Activated CD8-positive, alpha-beta memory T cell treated with anti-CD3 and anti-CD28 coated beads, Interleukin-2, amount 50 U/mL, for 24 hours (primary cell): ENCODE results near the gene USB1.
"Not testable (repeated sequence)": the region's sequence is repeated elsewhere in the genome, so short reads cannot be mapped to it uniquely, and the experiment has no call there.

Experiments used
- DNase-seq: peaks from one replicate; pipeline ENCODE4 v3.0.0-alpha.2; 2020; ENCODE audit errors: extremely low read depth

USB1 gene

DNA sequence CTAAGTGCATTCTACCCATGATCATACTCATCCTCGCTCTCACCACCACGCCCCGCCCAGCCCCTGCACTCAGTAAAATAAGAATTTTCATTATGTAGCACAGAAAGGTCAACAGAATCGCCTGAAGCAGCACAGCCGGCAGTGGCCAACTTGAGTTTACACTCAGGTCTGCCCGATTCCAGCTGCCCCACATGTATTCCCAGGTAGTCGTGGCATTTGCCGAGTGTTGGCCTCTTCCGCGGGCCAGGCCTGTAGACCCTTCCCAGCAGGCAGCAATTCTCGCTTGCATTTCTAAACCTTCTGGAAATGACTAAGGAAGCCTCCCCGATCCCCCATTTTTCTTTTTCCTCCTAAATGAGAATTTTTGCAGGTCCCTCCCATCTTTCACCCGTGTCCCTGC, 30.9 kb upstream of the USB1 start:
- DNase-seq, result no peak

DNA sequence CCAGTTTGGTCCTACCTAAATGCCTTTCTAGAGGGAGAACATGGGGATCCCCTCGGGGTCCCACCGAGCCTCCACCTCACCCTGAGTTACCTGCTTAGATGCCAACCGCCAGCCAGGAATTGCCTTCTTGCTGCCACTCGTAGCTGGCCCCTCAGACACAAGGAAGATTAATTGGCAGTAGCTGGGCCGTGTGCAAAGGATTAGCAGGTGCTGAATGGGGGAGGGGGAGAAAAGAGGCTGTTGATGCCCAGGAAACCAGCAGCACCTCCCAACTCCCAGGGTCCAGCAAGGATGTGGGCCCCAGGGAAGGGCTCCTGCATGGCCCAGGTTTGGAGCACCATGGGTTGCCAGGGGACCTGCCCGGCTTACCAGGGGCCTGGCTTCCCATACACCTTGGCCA, 30.2 kb upstream of the USB1 start, which contains the start of gene CNGB1:
Gene CNGB1, minus strand, starts transcription at position 159 of the 400 bp plus-strand sequence. CDS start 3,842 bp downstream, outside the sequence.
- no peak for DNase-seq

DNA sequence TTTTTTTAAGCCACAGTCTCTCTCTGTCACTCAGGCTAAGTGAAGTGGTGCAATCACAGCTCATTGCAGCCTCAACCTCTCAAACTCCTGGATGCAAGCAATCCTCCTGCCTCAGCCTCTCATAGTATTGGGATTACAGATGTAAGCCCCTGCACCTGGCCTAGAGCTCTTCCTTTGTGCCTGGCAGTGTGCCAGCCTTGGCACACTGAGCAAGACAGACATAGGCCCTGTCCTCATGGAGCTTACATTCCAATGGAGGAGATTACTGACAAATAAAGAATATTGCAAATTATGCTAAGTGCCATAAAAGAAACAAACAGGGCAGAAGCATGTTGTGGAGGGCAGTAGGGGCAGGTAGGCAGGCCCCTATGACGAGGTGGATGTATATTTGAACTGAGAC, 29.4 kb upstream of the USB1 start:
- no peak for DNase-seq

DNA sequence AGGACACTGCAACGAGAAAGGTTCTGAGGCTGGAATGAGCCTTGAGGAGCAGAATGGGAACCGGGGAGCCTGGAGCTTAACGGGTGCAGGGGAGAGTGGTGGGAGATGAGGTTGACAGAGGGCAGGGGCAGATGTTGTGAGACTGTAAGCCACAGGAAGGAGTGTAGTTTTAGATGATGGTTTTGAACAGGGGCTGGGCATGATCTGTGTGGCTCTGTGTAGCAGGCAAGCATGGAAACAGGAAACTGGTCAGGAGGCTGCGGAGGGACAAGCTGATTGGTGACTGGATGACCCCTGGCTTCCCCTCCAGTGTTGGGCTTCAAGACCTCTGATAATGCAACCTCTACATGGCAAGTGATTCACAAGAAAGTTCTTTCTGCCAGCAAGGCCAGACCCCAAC, 28.9 kb upstream of the USB1 start:
- DNase-seq, result no peak

DNA sequence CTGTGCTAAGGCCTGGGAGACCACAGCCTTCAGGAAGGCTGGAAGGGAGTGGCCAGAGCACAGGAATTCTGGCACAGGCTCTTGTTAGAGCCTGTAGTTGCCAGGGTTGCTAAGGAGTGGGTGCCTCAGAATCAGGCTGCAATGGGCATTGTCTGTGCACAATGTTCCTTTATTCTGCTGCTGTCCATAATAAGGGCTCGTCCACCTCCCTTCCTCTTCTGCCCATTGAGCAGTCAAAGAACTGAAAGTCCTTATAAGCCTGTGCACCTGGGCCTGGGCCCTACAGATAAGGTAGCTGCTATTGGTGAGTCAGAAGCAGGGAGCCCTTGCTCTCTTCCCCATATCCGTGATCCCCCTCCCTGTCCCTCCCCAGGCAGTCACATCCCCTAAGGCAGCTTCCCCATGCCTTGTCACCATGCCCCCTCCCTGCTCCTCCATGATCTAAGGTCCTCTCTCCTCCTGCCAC, 24.8 kb upstream of the USB1 start:
- no peak for DNase-seq

DNA sequence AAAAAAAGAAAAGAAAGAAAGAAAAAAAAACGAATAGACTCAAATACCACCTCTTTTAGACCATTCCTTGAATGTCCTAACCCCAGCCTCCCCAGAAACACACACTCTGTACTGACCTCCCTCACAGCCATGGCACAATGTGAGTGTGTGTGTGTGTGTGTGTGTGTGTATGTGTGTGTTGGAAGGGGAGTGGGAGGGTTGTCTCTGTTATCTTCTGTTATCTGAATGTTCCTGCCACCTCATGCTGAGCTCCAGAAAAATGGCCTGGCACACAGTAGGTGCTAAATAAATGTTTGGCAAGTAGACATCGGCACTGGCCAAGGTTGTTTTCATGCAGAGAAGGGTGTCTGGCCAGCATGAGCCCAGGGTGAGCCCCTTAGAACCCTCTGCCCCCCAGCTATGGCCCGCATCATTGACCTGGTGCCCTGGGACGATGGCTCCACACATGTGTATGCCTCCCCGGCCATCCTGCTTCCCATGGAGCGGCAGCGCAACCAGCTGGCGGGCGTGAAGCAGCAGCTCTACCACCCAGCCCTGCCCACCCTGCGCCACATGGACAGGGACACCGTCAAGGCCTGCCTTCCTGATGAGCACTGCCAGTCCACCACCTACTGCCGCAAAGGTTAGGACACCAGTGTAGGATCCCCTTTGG, 23.7 kb upstream of the USB1 start:
- DNase-seq, result no peak

- DNase-seq, result not testable (repeated sequence)
These were observed 23.1 kb upstream of the USB1 start for GRCh38 chr16:57978070-57978465.

DNA sequence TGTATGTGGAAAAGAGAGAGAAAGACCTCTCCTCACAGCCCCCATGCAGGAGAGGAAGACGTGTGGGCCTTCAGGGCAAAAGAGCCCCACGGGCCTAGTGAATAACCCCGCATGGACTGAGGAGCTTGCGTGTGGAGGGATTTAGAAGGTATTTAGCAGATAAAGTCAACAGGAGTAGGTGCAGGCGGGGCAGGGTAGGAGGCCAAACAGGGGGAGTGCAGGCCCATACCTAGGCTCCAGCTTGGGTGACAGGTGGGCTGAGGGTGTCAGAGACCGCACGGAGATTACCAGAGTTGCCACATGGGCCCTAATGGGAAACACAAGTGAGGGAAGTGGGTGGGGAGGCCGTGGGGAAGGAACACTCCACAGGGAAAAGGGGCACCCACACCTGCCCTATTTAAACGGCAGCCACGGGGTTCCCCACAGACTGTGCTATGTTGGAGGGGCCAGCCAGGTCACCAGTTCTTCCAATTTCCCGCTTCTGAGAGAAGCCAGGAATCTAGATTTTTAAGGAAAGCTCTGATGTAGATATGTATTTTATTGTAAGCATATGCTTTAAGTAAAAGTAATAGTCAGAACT, 22.1 kb upstream of the USB1 start:
- DNase-seq, result no peak

DNA sequence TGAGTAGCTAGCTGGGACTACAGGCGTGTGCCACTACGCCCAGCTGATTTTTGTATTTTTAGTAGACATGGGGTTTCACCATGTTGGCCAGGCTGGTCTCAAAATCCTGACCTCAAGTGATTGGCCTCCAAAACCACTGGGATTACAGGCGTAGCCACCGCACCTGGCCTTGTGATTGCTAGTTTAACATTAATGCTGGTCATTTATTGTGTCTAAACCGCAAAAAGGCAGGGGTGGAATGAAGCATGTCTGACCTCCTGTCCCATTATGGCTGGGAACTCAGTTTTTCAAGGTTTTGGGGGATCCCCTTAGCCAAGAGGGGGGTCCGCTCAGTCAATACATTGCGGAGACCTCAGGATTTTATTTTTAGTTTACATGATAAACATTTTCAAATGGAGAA, 19.6 kb upstream of the USB1 start:
- no peak for DNase-seq

- DNase-seq, result no peak
These were observed 18.8 kb upstream of the USB1 start for GRCh38 chr16:57982385-57982784.

DNA sequence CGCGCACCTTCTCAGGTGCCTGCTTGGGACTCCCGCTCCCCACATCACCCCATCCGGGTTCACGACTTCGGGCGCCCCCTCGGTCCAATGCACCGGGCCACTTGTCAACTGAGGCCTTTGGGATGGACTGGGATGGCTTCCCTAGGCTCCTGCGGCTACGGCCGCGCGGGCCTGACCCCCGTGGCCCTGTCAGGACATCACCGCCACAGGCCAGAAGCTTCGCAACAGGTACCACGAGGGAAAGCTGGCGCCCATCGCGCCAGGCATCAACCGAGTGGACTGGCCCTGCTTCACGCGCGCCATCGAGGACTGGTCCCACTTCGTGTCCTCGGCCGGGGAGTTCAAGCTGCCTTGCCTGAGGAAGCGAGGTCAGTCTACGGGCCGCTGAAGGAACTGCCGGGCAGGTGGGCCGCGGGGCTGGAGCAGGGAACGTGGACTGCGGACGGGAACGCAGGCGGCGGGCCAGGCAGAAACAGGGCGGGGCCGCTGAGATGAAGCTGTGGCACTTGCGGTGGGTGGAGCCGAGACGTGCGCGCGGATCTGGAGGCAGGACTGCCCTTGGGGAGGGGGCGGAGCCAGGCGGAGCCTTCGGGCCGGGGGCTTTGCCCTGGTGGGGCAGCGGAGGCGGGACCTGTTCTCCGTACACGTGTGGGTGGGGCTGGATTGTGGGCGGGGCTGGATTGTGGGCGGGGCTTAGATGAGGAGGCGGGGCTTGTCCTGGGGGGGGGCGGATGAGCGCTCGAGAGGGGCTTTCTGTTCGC, 16.6 kb upstream of the USB1 start:
- peak; percentile 74 for DNase-seq

DNA sequence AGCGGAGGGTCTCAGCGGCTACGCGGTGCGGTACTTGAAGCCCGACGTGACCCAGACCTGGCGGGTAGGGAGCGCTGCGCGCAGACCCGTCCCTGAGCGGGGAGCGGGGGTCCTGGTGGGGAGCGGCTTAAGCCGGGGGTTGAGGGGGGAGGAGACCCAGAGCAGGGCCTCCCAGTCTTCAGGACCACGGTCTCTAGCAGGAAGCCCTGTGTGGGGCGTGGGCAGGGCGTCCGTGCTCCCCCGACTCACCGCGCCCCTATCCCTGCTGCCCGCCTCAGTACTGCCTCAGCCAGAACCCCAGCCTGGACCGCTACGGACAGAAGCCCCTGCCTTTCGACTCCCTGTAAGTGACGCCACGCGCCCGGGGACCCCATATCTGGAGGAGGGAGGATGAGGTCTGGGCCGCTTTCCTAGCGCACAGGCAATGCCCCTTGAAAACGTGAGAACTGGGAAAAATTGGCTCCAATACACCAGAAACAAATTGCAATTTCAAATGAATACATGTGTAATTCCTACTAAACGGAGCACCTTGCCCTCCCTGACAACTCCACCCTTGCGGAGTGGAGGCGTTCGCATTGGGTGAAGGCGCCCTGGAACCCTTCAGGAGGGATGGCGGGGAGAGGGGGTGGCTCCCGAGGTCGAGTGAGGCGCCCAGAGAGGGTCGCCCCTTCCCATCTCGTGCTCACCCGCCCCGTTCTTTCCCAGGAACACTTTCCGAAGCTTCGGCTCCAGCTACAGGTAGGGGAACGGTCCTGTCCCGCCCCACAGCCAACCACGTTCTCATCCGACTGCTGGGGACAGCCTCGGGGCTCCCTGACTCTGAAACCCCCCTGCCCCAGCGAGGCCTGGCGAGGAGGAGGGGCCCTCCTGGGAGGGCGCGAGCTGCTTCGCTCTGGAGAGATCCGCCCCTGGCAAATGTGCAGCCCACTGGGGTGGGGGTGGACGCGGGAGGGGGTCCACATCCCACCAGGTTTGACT, 15.7 kb upstream of the USB1 start:
- no peak for DNase-seq

GRCh38 chr16:57986196-57986595, 15.0 kb upstream of the USB1 start:
- no peak for DNase-seq

GRCh38 chr16:57987441-57988177, 13.6 kb upstream of the USB1 start:
- no peak for DNase-seq

- no peak for DNase-seq
These were observed 12.3 kb upstream of the USB1 start for GRCh38 chr16:57988929-57989328.

DNA sequence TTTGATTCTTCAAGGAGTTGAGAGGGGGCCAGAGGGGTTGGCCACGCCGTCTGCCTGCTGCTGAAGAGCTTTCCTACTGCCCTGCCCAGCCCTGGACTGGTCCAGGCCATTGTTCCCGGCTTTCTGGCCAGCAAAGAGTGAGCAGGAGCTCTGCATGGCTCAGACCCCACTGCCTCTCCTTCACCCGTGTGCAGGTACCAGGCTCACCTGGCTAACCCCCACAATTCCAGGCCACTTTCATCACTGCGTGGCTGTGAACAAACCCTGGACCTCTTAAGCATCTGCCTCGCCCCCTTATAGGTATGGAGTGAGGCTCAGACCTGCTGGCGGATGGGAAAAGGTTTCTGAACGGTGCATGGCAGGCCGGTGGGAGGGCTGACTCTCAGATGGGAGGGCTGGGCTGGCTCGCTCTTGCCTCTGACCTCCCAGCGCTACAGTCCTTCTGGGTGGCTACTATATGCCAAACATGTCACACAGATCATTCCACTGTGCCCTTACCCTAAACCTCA, 9.6 kb upstream of the USB1 start:
- no peak for DNase-seq

DNA sequence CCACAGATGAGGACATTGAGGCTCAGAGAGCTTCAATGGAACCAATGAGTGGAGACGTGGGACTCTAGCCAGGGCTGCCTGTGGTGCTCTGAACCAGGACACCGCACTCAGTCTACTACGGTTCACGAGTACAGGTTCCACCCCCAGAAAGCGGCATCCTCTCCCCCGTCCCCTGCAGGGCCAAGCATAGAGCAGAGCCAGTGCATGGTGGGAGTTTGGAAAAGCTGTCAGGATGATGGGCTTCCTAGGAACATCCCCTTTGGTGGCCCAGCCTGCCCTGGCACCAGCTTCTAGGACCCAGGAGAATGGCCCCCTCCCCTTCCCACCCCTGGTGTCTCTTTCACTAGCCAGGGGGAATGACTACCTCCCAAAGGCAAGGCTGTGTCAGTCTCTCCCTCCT, 9.1 kb upstream of the USB1 start:
- DNase-seq, result no peak

- no peak for DNase-seq
These were observed 7.8 kb upstream of the USB1 start for GRCh38 chr16:57993438-57993837.

- DNase-seq, result no peak
These were observed 7.3 kb upstream of the USB1 start for GRCh38 chr16:57993897-57994296.

DNA sequence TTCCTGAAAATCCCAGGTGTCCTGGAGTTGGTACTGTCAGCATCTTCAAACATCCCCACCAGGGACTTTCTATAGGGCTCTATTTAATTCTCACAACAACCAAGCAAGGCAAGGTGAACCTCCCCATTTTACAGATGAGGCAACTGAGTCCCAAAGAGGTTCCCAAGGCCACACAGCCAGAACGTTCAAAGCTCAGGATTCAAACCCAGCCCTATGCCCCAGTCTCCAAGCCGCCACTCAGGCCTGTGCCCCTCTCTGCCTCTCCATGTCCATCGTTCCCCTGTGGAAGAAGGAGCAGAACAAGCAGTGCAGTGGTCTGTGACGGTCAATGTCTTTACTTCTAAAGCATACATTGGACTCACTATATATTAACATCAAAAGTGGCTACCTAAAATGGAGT, 6.8 kb upstream of the USB1 start:
- no peak for DNase-seq

GRCh38 chr16:57994778-57995177, 6.4 kb upstream of the USB1 start:
- DNase-seq, result no peak
